G401.6 (cell line): ENCODE data around the gene JADE2.

ENCODE experiments used
- FAIRE-seq: peaks from 2 replicates; lab custom pipeline; 2012; peaks lifted over from hg19 to GRCh38; lab: Jason Lieb, UNC

JADE2 gene

DNA sequence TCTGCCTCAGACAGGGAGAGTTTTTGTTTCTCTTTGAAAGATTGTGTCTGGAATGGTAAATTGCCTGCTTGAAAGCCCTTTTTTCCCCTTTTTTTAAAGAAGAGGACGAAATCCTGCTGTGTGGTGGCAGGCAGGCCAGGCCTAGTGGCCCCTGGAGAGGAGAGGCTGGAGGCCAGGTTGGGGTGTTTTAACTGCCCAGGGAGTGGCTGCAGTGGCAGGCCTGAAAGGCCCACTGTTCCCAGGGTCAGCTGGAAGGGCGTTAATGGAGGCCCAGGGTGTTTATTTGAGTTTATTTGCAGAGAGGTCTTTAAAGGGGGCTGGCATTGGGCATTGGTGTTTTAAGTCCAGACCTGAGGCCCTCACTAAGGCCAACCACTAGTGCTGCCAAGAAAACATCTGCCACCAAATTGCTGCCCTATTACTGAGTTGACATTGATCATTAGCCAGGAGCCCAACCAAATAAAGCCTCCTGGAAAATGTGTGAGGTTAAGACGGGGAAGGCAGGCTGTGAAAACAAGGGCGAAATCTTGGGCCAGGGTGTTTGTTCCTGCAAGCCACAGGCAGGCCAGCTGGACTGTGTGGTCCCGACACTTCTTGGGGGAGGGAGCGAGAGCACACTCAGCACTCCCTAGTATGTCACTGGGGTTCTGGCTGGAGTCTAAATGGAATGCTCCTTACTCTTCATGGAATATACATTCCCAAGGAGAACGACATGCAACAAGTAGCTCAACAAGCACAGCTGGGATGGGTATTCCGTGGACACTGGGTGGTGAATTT, 5.0 kb downstream of the JADE2 start:
- FAIRE-seq, result no peak

DNA sequence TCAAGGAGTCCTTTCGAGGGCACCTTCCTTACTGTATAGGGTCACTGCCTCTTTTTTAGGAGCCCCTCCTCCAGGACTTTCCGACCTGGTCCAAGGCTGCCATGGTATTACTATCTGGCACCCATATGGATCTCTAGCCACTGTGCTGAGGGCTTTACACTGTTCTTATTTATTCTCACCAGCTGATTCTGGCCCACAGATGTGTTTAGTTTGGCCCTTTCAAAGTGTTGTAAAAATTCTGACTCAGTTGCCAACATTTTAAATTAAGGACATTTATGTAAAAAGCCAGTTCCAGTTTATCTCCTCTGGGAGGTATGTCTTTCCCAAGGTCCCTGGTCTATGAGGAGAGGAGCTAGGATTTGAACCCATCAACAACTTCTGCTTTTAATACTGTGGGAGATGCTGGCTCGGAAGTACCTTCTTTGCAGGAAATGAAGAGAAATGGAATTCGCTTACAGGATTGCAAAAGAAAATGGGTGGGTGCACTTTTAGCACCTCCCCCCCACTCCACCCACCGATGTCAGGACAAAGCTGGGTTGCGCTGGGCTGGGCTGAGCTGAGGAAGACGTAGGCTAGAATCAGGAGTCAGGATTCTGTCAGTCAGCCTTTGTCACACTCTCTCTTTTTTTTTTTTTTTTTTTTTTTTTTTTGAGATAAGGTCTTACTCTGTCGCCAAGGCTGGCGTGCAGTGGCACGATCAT, 7.8 kb downstream of the JADE2 start:
- no peak for FAIRE-seq

DNA sequence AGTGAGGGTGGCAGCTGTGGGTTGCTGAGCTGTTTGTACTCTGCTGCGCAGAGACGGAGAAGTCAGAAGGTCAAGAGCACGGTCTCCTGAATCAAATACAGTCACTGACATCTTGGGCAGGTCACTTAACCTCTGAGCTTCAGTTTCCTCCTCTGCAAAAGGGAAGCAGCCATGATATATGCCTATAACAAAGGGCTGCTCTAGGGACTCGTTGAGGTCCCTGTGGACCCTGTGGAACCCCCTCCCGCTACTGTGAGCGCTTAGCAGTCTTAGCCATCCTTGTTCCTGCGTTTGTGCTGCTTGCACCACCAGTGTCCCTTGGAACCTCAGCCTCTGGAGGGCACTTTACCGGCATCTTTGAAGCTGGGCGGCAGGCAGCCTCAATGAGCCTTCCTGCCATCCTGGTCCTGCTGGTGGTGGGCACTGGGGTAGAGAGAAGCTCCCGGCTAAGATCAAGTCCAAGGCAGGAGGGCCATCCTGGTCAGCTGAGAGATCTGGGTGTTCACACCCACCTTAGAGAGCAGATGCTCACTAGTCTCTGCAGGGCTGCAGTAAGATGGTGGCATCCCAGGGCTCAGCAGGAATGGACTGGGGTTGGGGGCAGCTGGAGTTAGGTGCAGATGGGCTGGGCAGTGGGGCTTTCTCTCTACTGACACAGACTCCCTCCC, 8.7 kb downstream of the JADE2 start:
- no peak for FAIRE-seq

DNA sequence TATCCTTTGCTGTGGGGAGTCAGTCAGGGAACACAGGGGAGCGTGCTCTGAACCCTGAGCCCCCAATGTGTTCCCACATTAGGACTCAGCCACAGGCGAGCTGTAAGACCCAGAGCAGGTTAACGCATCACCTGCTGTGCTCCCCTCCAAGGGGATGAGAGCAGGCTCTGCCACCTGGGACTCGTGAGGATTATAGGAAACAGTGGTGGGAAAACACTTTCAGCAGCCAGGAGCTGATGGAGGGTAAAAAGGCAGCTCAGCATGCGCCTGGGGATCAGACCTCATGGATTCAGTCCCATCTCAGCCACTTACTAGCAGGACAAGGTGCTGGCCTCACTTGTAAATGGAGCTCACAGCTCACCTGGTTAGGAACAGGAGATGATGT, 9.2 kb downstream of the JADE2 start:
- no peak for FAIRE-seq

DNA sequence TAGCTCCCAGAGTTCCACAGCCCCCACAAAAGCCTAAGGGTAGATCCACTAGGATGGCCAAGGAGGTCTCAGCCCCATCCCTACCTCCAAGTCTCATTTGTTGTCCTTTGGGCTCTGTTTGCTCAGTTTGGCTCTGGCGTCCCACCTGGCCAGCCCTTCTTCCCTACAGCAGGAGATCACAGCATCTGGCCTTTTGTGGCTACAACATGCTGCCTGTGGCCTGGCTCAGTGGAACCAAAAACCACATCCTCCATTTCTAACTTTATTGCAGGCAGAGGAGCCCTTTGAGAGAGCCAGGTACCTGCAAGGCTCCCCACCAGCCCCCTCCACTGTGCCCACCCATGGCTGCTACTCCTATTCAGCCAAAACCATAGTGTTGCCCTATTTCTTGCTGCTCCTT, 11.4 kb downstream of the JADE2 start:
- FAIRE-seq, result no peak

DNA sequence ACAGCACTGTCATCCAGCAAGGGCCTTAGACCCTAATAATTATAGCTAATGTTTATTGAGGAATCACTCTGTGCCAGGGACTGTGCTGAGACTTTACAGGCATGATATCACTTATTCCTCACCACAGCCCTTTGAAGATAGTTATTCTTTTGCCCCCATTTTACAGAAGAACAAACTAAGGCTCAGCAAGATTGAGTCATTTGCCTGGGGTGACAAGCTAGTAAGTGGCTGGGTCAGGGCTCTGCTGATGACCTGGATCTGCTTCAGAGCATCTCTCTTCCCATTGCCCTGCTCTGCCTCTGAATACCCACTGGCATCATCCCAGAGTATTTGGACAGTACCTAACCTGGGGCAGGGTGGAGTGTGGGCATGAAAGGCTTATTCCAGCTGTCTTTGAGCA, 11.8 kb downstream of the JADE2 start:
- no peak for FAIRE-seq

DNA sequence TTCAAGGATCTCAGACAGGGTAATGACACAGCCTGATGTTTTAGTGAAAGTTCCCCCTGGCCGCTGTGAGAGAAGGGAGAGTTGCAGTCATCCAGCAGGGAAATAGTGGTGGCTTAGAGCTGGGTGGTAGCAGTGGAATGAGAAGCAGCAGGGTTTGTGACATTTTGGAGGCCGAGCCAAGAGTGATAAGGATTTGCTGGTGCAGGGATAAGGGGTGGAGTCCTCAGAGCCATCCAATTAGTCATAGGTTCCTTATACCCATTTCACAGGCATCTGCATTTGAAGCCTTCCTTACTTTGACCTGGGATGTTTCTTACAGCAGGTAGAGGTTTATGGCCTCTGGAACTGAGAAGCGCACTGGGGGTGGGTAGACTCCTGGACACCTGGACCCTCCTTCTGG, 12.8 kb downstream of the JADE2 start:
- no peak for FAIRE-seq

DNA sequence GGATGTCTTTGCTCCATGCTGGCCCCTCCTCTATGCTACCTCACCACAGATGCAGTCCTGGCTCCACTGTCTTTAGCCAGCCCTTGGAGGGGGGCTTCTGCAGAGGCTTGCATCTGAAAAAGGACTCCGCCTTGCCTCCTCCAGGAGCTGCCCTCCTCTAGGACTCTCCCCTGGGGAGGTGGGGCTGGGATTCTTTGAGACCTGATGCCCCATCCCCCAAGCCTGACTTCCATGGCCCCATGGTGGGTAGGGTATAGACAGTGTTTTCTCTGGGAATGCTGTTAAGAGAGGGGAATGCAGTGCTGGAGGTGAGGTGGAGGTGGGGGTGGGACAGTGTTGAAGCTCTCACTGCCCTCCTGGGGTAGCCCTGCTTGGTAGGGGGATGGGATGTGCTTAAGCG, 14.3 kb downstream of the JADE2 start:
- FAIRE-seq, result no peak

DNA sequence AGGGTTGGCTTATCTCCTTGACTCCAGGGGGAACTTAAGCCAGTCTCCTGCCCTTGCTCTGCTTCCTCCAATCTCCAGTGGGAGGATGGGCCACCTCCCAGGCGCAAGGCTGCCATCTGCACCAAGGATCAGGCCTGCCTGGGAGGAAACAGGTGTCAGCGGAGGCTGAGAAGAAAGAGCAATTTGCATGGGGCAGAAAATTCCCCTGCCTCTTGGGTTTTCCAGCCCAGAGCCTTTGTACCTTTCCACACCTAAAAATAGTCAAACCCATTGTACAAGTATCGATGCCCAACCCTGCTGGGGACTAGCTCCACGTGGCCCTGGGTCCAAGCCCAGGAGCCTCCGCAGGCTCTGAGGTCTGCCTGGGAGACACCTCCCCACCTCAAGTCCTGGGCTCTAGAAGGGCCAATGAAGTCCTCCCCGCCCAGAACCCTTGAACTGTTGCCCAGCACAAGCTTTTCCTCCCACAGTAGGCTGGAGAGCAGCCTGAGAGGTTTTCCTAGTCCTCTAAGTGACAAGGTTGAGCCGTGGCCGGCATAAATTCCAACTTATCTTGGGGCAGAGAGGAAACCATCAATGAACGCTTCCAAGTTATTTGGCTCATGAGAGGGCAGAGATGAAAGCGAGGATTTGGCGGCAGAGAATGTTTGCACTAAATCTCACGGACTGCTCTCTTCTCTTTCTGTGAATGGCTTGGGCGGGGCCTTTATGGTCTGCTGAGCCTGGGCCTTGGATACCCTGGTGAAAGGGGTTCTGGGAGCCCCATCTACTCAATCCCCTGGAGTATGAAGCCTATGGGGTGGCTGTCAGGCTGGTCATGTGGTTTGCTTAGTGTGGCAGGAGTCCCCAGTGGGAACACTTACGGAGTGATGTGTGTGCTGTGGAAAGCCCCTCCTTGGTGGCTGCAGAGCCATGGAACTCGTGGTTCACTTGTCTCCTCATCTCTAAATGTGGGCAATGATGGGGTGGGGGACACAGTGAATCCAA, 15.6 kb downstream of the JADE2 start:
- no peak for FAIRE-seq

DNA sequence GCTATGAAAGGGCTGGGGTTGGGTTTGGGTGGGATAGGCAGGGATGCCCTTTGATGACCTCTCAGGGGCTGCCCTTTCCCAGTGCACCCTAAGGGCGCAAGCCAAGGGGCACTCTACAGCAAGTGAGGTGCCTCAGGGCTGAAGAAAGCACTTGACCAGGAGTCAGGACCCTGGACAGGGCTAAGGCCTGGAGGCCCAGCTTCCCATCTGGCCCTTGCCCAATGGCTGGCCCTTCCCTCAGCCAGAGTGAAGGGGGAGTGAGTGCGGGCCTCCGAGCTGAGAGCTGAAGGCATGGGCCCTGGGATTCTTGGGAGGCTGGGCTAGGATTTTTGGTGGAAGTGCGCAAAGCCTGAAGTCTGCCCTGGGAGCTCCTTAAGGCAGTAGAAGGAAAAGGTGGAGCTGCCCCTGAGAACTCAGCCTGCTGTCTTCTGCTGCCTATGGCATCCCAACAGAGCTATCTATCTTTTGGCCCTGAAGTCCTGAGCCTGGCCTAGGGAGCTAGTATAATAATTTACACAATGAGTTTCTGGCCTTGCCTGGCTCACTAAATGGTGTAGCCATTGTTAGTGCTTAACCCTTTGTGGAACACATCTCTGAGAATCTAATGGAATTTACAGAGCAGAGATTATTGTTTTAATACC, 16.4 kb downstream of the JADE2 start:
- FAIRE-seq, result no peak

DNA sequence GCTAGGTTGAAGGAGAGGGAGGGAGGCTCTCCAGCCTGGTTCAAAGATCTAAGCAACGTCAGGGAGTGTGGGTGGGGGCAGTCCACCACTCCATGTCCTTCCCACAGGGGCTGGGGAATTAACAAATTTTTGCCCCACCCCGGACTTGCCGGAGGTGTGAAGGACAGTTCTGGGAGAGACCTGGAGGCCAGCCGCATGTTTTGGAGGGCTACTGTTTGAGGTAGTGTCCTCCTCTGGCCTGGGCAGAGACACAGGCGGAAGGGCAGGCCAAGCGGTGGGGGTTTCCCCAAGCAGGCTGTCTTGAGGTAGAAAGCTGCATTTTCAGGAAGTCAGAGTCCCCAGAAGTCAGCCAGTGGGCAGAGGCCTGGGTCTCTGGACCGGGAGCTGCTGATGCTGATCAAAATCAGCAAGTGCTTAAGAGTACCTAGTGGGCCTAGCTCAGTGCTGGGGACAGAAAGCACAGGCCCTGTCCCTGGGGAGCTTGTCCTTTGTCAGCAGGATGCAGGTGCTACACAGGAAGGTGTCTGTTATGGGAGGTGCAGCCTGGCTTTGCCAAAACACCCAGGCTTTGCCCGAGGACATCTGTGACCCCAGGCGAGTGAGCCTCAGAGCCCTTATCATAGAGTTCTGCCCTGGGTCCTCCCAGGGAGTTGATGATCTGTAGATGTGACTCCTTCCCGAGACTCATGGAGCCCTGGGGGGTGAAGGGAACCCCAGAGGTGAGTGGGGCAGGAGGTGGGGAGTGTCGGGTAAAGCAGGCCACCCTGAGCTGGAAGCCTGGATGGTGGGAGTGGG, 18.5 kb downstream of the JADE2 start:
- no peak for FAIRE-seq

DNA sequence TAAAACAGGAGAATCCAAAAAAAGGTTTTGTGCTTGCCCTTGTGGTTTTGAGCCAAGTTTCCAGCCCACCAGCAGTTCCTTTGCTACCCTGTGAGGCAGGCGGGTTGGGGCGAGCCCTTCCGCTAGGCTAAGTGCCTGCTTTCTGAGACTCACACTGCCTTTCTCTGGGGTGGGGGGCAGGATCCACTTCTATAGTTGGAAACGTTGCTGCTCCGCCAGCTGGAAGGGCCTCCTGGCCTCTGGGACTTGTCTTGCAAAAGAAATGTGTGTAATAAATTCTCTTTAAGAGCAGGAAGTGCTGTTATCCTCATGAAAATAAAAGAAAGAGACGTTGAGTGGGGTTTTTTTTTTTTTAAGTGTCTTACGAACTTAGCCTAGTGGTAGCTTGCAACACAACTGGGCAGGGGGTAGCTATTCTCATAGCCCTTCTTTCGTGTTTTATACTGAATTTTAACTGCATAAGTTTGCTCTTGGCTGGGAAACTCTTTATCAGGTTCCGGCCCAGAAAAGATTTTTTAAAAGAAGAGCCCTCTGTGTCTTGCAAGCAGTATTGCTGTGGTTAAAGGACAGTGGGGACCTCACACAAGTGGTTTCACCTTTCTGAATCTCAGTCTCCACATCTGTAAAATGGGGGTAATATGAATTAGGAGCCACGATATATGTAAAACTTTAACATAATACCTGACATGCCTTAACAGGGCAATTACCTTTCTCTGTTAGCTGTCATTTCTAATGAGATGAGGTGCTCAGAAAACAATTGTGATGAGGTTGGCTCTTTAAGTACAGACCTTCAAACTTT, 19.8 kb downstream of the JADE2 start:
- FAIRE-seq, result no peak

DNA sequence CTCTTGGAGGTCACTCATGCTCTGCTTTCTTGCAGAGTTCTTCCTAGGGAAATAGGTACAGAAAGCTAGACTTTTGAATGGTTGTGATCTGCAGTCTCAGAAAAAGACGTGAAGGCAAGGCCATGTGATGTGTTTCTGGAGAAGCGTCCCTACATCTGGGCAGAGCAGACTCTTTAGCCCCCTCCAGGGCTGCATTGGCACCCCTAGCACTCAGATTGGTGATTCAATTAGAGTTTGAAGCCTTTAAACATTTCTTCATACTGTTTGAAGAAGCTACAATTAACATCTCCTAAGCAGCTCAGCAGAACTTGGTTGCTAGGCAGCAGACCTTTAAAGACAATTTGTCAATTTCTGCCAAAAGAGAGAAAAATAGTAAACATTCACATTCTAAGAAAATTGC, 21.6 kb downstream of the JADE2 start:
- FAIRE-seq, result no peak

DNA sequence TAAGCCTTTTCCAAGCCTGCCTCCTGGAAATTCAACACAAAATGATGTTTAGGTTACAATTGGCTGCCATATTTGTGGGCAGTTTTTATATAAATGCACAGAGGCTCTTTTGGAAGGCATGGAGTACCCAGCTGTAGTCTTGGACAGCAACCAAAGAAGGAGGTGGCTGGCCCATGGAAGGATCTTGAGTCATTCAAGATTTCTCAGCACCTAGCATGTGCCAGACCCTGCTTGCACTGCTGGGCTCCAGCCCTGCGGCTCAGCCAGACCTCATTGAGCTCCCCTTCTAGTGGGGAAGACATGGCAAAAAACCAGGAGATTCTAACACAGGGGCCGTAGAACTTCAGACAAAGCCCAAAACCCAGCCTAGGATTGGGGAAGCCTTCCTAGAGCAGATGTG, 22.1 kb downstream of the JADE2 start:
- no peak for FAIRE-seq

DNA sequence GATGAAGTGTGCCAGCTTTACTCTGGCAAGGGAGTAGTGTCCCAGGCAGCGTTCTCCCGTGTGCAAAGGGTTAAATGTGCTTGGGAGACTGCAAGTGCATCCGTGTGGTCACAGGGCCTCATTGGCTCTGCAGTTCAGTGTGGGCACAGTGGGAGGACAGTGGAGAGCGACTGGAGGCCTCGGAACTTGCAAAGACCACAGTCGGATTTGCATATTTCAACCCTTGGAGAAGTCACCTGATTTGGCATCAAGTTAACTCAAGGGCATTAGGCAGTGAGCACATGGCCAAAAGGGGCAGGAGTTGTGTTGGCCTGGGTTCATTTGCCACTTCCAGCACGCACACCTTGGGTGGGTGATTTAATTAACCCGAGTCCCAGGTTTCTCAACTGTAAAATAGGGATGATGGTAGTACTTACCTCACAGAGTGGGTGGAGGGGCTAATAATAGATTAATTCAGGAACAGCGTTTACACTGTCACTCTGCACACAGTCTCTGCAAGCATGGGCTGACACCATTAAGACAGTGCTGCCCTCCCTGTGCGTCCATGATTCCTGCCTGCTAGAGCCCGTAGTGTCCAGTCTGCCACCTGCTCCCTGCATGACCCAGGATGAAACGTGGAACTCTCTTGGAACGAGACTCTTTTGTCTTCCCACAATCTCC, 22.7 kb downstream of the JADE2 start:
- no peak for FAIRE-seq

DNA sequence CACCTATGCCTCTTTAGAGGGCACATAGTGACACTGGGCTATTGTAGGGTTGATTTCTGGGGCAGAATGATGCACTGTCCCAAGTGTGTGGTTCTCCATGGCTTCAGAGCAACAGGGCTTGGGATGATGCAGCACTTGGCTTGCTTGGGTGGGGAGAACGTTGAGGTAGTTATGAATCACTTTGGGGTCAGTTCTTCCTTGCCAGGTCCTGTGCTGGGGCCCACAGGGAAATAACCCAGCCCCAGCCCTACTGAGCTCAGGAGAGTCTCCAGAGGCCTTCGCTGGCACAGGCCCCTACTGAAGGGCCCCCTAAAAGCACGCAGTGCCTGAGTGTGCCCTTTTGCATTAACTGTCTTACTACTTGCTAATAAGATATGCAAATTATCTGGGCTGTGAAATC, 24.2 kb downstream of the JADE2 start:
- FAIRE-seq, result no peak

DNA sequence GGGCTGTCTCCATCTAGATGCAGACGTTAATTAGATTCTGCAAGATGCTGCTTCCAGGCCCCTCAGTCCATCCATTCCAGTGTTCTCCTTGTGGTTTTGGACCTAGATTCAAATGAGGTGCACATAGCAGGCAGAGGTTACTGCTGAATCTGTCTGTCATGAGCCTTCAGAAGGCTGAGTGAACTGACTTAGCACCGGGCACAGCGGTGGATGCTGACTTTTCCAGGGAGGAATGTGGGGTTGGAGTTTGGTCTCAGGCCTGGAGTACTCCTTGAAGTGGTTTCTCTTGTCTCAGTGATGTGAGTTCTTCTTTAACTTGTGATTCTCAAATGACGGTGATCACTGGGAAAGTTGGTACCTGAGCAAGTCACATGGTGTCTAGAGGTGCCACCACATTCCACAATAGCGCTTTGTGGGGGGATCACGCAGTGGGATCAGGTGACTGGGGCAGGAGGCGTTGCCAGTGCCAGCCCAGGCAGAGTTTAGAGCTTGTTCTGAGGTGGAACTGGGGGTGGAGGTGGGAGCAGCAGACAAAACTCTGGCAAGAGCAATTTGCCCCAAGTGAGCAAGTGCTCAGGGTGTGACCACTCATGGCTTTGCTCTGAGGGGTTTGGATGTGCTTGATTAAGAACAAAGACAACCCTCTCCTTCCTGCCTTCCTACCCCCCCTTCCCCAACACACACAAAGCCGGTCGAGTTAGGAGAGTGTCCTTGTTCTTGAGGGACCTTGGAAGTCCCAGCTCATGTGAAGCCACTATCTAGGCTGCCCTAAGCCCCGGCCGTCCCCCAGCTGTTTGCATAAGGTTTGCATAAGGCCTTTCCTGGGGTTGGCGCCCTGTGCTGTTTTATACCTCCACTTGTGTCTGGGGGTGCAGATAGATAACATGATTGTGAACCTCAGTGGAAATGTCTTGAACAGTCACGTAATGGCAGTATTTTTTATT, 25.1 kb downstream of the JADE2 start:
- FAIRE-seq, result no peak

DNA sequence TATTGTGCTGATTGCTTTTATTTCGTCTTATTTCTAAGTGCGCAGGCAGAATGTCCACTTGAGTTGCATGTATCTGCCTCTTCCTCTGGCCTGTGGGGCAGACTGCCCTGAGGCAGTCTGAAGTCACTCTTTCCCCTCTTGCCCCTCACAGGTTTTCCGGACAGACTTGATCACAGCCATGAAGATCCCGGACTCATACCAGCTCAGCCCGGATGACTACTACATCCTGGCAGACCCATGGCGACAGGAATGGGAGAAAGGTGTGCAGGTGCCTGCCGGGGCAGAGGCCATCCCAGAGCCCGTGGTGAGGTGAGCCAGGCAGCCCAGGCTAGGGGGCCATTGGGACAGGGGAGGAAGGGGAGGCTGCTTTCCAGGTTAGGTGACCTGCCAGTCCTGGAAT, 26.4 kb downstream of the JADE2 start:
- no peak for FAIRE-seq
